Suppressor macrophage (primary cell): ENCODE measurements around the gene MANEA.

Experiments used
- DNase-seq, 4 experiments: peaks; one replicate each; pipeline ENCODE4 v3.0.0-alpha.2; 2020 to 2022

MANEA gene

GRCh38 chr6:95589067-95589466, 11.7 kb downstream of the MANEA start:
- no peak for DNase-seq

GRCh38 chr6:95589826-95590570, 12.7 kb downstream of the MANEA start:
- DNase-seq = no peak

- DNase-seq = no peak
Observed at GRCh38 chr6:95593025-95593424, 15.7 kb downstream of the MANEA start.

- DNase-seq = no peak
Observed at GRCh38 chr6:95596021-95596420, 18.7 kb downstream of the MANEA start.

- no peak for DNase-seq
Observed at GRCh38 chr6:95599706-95600105, 22.4 kb downstream of the MANEA start.

GRCh38 chr6:95601133-95601532, 23.8 kb downstream of the MANEA start:
- DNase-seq = no peak

GRCh38 chr6:95614094-95614493, 36.8 kb downstream of the MANEA start:
- DNase-seq = no peak

- no peak for DNase-seq
Observed at GRCh38 chr6:95629551-95629950, 52.2 kb downstream of the MANEA start.

GRCh38 chr6:95636552-95637431, 59.5 kb downstream of the MANEA start:
- no peak for DNase-seq

GRCh38 chr6:95648636-95649035, 71.3 kb downstream of the MANEA start:
- DNase-seq = no peak

GRCh38 chr6:95649451-95649850, 72.1 kb downstream of the MANEA start:
- DNase-seq = no peak

- DNase-seq = no peak
Observed at GRCh38 chr6:95654176-95654575, 76.8 kb downstream of the MANEA start.

- DNase-seq = no peak
Observed at GRCh38 chr6:95658886-95659285, 81.6 kb downstream of the MANEA start.
